Right hindlimb (tissue), 1 donor: ENCODE measurements around the gene GOLGA6A.
"Not testable (repeated sequence)": the region's sequence is repeated elsewhere in the genome, so short reads cannot be mapped to it uniquely, and the experiment has no call there.

ENCODE experiments used
- DNase-seq: peaks from one replicate; pipeline ENCODE4 v3.0.0-alpha.2; 2018

The GOLGA6A gene

DNA sequence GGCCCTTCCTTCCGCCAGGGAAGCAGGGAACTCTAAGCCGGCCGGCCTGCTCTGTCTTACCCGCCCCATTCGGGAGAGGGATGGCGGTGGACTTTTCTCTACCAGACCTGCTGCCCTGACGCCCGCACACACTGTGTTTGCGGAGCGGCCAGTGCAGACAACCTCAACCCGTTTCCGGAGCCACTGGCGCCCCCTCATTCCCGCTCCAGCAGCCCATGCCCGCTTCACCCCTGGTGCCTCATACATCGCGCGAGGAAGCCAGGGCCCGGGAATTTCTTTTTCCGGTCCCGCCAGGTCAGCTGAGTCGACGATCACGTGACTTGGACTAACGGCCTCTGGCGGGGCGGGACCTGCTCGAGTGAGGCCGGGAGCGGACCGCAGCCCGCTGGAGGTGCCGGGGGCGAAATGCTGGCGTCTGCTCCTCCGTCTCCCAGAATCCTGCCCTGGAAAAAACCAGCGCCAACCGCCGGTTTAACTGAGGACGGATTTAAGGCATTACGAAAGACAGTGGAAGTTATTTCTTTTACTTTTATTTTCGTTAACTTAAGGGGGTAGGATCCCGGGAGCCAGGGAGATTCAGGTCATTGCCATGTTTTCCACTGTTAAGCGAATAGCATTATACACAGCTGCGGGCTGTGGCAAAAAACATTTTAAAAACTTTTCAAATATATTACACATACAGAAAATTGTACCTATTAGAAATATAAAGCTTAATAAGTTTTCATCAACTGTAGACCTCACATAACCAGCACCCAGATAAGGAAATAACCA, 17.8 kb upstream of the GOLGA6A start:
- peak; percentile 95 for DNase-seq

DNA sequence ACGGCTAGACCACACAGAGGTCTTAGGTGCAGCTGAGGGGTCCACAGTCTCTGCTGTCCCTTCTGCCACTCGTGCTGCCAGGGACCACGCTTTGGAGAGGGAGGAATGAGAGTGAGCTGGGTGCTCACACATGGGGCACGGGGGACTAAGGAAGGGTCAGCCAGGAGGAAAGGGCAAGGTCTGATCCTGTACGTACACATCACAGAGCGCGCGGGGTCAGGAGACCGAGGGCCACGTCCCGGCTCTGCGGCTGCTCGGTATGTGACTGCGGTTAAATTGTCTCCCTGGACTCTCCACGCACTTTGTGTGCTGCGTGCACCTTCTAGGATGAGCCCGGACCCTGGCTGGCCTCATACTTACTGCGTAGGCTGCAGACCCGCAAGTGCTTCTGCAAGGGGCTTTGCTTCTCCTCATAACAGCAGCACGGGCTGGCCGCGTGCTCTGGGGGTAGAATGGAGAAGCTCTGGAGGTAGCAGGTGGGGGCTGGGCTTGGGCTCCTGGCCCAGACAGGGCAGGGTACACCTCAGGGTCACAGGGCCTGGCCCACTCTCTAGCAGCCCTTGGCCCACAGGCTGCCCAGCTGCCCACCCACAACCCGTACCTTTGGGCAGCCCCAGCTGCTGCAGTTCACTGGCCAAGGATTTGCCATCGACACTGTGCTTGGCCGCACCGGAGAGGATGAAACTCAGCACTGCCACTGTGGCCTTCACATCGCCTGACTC, 14.6 kb upstream of the GOLGA6A start:
- not testable (repeated sequence) for DNase-seq

DNA sequence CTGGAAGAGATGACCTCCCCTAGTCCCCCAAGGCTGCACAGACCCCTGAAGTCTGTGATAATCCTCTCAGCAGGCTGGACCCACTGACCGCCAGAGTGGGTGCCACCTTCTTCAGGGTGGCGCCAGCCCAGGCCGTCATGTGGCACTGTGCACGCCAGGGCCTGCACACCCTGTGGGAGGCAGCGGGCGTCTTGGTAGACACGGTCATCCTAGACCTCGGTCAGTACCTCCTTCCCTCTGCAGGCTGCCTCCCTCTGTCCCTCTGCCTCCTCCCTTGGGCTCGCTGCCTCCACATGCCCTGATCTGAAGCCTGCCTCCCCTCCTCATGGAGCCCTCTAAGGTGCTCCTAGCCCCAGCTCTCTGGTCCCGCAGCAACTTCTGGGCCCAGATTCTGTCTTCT, 13.3 kb upstream of the GOLGA6A start:
- DNase-seq = not testable (repeated sequence)

DNA sequence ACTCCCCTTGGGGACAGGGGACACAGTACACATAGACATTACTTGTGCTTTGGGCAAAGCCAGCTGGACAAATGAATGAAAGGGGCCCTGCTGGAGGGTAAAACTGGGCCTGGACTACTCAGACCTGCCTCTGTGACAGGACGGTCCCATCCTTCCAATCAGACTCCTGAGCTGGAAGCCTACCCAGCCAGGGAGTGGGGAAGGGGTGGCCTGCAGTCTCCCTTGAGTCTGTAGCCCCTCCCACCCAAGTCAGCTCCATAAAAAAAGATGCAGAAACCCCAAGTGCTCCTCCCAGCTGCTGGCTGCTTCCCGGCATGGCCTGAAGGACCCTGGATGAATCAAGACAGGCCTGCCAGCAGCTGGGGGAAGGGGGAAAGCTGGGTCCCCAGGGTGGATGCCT, 12.2 kb upstream of the GOLGA6A start:
- not testable (repeated sequence) for DNase-seq

DNA sequence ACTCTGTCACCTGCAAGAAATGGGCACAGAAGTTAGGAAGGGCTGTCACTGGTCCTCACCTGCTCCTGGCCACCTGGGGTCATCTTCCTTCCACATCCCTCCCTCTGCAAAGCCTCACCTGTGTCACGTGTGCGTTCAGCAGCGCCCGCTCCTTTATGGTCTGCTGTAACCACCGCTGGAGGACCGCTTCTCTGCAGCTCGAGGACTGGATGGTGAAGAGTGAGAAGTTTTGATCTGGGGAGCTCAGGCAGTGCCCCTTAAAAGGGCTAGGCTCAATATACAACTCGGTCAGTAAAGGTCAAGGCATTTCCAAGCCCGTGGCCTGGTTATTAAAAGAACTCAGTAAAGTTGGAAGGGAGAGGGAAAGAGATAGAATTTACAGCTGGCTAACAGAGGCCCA, 6.6 kb downstream of the GOLGA6A start:
- not testable (repeated sequence) for DNase-seq

DNA sequence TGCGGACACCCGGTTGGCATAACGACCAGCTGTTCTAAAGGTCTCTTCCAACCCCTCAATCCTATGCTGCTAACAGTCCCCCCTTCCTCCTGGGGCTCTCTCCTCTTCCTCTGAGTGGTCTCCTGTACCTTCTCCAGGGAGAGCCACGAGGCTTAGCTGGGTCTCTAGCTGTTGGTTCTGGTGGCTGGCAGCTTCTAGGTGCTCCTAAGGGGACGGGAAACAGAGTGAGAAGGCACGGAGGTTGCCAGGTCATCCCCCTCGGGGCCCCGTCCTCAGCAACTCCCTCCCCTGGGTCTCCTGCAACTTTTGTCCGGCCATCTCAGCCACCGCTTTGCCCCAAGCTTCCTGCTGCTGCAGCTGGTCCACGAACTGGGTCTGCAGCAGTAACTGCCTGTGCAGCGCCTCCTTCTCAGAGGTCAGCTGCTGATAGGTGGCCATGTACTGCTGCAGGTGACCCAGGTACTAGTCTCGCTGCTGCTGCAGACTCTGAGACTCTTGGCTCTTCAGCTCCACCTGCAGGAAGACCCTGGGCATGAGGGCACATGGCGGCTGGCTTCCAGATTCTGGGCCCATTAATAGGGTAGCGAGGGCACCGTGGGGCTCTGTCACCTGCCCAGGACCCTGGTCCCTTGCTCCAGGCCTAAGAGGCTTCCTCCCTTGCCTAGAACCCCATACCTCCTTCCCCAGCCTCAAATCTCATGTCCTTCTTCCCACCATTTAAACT, 9.6 kb downstream of the GOLGA6A start:
- DNase-seq = not testable (repeated sequence)

DNA sequence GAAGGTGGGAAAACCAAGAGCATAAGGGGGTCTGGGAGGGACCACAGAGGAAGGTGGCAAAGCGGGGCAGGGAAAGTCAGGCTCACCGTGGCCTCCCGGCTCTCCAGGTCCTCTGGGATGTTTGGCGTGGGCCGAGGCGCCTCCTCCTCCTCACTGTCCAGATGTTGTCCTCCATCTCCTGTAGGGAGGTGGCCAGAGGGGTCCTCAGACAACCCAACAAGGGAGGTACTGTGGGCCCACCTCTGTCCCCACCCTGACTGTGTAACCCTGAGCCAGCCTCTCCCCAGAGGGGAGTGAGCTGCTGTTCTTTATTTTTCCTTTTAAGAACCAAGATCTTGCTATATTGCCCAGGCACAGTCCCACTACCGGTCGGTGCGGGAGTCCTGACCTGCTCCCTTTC, 10.2 kb downstream of the GOLGA6A start:
- not testable (repeated sequence) for DNase-seq

DNA sequence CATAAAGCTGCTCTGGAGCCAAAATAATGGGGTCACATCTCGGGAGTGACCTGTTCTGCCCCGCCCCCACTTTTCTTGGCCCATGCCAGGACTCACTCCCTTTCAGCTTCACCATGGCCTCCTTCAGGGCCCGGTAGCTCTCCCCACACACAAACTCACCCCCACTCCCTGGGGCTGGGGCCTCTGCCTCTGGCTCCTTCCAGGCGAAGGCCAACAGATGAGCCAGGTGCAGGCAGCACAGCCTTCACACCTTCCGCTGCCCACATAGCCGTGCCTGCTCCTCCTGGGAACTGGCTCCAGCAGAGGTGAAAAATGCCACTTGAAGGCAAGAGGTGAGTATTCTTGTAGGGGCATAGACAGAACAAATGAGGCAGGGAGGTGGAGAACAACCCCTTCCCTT, 10.7 kb downstream of the GOLGA6A start:
- DNase-seq = not testable (repeated sequence)

DNA sequence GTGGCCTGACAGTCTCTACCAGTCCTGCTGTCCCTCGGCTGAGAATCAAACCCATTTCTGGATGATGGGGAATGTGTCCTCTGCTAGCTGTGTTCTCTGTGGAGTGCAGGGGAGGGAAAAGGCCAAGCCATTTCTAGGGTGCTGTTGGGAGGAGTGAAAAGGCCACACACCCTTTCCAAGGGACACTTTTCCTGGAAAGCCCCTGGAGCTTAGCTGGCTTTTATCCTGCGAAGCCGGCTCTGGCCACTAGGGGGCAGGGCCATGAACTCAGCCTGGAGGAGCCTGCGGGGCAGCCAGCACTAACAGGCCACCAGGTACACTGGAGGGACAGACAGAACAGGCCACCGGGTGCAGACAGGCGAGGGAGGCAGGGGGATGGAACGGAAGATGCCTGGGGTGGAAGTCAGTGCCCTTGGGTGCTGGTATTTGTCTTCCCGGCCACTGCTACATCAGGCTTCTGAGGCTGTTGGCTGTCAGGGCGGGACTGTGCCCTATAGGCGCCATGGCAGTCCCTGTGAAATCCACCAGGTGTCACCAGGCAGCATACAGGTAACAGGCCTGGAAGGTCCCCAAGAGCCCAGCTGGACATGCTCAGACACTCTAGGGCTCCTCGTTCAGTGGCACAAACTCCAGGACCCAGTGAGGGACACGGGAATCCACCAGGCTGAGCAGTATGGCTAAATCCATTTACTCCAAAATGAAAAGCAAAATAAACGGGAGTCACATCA, 16.5 kb downstream of the GOLGA6A start:
- DNase-seq = not testable (repeated sequence)

DNA sequence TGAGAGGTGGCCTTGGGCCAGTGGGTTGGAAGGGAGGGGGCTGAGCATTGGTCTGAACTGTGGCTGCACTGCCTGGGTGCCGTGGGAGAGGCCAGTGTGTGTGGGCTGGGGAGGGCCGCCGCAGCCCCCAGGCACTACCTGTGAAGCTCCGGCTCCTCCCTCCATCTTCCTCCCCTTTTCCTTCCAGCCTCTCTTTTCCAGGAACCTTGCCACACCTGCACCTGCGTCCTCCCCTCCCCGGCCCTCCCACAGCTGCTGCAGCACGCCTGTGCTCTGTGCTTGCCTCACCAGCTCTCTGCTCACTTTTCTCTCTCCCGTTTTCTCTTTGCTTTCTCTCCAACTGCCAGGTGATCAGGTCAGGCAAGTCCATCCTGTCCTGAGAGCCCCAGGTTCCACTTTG, 17.5 kb downstream of the GOLGA6A start:
- not testable (repeated sequence) for DNase-seq

DNA sequence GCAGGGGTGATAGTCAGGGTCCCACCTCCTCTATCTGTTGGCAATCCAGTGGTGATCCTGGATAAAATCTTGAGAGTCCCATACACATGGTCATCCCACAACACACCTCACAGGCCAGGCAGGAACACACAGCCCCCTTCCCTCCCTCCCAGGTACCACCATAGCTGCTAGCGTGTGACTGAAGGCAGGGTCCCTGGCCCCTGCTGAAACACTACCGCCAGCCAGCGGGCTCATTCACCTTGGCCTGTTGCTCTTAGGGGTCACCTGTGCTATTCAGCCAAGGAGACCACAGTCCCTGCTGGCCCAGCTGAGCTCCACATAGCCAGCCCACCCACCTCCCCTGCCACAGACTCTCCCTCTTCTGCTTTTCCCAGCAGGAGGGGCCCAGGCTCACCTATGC, 18.2 kb downstream of the GOLGA6A start:
- not testable (repeated sequence) for DNase-seq

DNA sequence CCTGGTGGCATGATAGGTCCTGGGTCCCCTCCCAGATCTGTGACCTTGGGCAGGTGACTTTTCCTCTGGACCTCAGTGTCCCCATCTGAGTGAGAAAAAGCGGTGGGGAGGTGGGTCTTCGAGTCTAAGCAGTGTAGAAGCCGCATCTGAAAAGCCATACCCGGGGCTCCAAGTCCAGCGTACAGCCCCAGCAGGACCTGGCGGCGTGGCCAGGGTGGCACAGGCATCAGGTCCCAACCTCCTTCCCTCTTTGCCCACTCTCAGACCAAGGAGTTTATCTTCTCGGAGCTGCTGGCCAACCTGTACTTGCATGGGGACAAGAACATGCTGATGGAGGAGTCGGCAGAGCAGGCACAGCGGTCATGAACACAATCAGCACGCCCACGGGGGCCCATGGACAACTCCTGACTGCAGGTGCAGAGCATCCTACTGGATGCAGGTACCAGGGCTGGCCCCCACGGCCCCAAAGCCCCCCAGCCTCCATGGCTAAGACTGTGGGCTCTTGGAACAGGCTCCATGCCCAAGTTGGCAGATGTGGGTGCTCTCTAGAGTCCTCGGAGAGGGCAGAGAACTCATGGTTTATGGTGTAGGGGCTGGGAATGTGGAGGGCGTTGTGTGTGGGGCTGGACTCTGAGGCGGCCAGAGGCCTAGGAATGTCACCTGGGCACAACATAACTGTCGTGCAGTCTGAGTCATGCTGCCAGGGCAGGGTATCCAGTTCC, 18.8 kb downstream of the GOLGA6A start:
- DNase-seq = not testable (repeated sequence)

DNA sequence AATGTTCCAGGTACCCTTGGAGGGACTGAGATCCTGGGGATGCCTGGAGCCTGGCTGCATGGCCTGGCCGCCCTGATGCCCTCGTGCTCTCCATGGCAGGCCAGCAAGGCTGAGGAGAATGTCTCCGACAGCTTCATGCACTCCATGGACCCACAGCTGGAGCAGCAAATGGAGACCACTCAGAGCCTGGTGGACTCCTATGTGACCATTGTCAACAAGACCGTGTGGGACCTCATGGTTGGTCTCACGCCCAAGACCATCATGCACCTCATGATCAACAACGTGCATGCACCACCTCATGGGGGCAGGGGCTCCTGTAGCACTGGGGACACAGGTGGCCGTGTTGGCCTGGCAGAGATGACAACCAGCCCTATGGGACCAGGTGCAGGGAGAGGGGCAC, 19.7 kb downstream of the GOLGA6A start:
- no peak for DNase-seq

DNA sequence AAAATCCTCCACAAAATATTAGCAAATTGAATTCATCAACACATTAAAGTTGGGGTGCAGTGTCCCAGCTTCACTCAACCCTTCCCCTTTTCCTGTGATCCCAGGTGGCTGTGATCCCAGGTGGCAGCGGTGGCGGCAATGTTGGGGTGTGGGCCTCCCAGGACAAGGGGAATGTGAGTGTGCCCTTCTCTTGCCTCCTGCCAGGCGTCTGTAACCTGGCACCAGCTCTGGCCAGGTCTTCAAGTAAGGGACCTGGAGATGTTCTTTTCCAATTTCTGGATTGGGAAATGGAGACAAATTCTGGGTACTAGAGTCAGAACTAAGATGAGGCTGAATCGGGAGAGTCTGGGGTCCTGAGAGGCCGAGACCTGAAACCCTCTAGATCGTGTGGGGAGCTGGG, 20.1 kb downstream of the GOLGA6A start:
- DNase-seq = no peak

DNA sequence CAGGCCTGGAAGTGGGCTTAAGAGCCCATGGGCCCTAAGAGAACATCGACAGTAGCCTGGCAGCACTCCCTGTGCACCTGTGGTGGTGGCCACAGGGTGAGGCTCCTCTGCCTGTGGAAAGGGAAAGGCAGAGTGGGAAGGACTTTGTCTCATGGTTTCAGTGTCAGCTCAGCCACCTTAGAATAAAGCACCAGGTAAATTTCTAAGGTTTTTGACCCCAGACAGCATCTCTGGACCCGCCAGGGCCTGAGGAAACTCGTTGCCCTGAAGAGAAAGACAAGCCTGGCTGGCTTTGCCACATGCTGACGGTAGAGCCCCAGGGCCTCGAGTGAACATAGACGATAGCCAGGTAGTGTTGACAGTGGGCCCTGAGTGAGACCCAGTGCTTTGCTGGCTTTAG, 22.1 kb downstream of the GOLGA6A start:
- DNase-seq = no peak

DNA sequence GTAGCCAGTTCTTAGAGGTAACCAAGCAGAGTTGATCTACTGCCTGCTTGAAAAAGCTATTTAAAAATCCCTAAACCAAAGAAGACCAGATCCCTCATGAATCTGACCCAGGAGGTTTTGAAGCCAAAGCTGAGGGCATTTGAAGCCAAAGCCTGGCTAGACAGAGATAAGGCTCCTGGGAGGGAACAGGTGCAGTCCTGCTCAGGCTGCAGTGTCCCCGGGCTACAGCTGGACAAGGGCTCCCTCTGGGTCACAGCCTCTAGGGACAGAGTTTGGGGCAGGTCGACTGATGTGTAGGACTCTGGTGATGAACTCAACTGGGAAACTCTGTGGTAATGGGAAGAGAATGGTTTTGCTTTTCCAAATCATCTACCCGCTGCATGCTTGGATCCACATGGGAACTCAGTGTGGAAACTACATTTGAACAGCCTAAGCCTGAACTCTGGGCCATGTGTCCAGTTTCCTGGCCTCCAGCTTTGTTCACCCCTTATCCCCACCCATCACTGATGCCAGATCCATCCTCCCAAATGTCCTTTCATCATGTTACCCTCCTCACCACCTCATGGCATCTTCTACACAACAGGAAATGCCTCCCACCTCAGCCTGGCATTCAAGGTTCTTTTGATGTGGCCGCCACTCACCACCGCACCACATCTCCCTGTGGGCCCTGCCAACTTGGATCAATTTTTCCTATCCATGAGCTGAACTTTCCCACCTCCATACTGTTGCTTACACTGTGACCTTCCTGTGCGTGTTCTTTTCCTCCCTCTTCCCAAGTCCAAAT, 23.1 kb downstream of the GOLGA6A start:
- not testable (repeated sequence) for DNase-seq

DNA sequence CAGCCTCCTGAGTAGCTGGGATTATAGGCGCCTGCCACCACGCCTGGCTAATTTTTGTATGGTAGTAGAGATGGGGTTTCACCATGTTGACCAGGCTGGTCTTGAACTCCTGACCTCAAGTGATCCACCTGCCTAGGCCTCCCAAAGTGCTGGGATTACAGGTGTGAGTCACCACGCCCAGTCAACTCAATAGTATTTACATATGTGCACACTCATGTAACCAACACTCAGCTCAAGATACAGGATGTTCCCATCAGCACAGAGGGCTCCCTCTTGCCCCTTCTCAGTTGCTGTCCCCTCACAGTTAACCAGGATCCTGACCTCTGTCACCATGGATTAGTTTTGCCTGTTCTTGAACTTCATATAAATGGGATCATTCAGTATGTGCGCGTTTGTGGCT, 26.0 kb downstream of the GOLGA6A start:
- DNase-seq = not testable (repeated sequence)

DNA sequence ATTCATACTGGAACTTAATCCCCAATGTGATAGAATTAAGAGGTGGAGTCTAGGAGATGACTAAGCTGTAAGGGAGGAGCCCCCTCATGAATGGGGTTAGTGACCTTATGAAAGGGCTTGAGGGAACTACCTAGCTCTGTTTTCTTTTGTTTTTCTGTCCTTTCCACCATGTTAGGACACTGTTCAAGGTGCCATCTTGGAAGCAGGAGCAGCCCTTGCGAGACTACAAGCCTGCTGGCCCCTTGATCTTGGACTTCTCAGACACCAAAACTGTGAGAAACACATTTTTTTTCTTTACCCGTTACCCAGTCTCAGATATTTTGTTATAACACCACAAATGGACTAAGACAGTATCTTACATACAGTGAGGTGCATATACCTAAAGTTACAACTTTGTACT, 26.5 kb downstream of the GOLGA6A start:
- no peak for DNase-seq

DNA sequence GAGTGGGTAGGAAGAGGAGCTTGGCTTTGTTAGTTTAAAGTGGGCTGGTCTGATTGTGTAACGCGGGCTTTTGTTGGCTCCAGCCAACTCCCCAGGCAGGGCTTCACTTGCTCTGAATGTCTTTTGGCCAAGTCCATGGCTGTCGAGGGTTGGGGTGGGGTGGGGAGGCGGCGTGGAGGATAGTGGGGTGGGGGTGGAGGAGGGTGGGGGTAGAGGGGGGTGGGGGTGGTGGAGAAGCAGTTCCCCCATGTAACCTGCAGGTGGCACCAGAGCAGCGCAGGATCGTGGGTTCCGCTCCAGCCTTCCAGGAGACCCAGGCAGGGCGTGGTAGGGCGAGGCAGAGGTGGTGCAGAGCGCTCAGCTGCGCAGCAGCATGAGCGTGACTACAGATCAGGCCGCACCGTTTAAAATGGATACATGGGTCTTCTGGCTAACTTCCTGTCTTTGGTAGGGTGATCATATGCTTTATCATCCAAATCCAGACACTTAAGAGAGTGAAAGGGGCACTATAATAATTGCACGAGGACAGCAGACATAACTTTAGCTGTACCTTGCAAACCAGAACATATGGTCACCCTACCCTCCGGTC, 28.3 kb downstream of the GOLGA6A start:
- DNase-seq = peak; percentile 84

DNA sequence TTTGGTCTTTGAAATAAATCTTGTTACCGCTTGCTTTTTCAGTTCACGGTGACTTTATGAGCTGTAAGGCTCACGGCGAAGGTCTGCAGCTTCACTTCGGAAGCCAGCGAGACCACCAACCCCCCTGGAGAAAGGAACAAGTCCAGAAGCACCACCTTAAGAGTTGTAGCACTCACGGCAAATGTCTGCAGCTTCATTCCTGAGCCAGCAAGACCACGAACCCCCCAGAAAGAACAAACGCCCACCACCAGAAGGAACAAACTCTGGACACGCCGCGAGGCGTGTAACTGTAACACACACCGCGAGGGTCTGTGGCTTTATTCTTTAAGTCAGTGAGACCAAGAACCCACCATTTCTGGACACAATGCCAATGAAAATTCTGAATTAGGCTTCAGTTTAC, 28.8 kb downstream of the GOLGA6A start:
- DNase-seq = no peak
